GDM1 (cell line): ENCODE data around the gene ITGB7.

Source experiments
- DNase-seq: peaks from one replicate; lab custom pipeline; 2025; lab: John Stamatoyannopoulos, UW

Gene ITGB7

GRCh38 chr12:53231671-53231920 lies 24.5 kb upstream of the ITGB7 start:
- no peak for DNase-seq

GRCh38 chr12:53230108-53230845 lies 23.2 kb upstream of the ITGB7 start:
- DNase-seq = no peak

- DNase-seq = no peak
Observed at GRCh38 chr12:53229454-53229853, 22.4 kb upstream of the ITGB7 start.

- DNase-seq = no peak
Observed at GRCh38 chr12:53227836-53228235, 20.8 kb upstream of the ITGB7 start.

- DNase-seq = no peak
Observed at GRCh38 chr12:53227341-53227740, 20.3 kb upstream of the ITGB7 start.

GRCh38 chr12:53226815-53227214 lies 19.8 kb upstream of the ITGB7 start:
- no peak for DNase-seq

- no peak for DNase-seq
Observed at GRCh38 chr12:53225635-53226424, 18.8 kb upstream of the ITGB7 start.

- DNase-seq = no peak
Observed at GRCh38 chr12:53224897-53225634, 18.0 kb upstream of the ITGB7 start.

- no peak for DNase-seq
Observed at GRCh38 chr12:53224061-53224896, 17.2 kb upstream of the ITGB7 start.

GRCh38 chr12:53223389-53224060 lies 16.5 kb upstream of the ITGB7 start:
- no peak for DNase-seq

- DNase-seq = no peak
Observed at GRCh38 chr12:53222806-53223261, 15.8 kb upstream of the ITGB7 start.

- no peak for DNase-seq
Observed at GRCh38 chr12:53222170-53222721, 15.2 kb upstream of the ITGB7 start.

GRCh38 chr12:53221203-53222080 lies 14.4 kb upstream of the ITGB7 start:
- DNase-seq = peak; percentile 41

- peak; percentile 90 for DNase-seq
Observed at GRCh38 chr12:53220694-53221202, 13.7 kb upstream of the ITGB7 start.

- peak; percentile 51 for DNase-seq
Observed at GRCh38 chr12:53219956-53220693, 13.1 kb upstream of the ITGB7 start.

GRCh38 chr12:53219292-53219955 lies 12.4 kb upstream of the ITGB7 start:
- peak; percentile 35 for DNase-seq

- no peak for DNase-seq
Observed at GRCh38 chr12:53218551-53219291, 11.7 kb upstream of the ITGB7 start.

GRCh38 chr12:53217931-53218307 lies 10.9 kb upstream of the ITGB7 start:
- DNase-seq = no peak
